ENCODE measurements around the gene OR12D1. TPM values are rescaled to one million over a fixed set of nuclear protein-coding genes. Genes with fewer than 3 reads are reported as not detected.

Gene OR12D1
- total and polyA plus RNA-seq, 9 of the 15 experiments (the other 6 are each of a cell fraction or from before 2014, with no cell fraction given), result not detected

DNA sequence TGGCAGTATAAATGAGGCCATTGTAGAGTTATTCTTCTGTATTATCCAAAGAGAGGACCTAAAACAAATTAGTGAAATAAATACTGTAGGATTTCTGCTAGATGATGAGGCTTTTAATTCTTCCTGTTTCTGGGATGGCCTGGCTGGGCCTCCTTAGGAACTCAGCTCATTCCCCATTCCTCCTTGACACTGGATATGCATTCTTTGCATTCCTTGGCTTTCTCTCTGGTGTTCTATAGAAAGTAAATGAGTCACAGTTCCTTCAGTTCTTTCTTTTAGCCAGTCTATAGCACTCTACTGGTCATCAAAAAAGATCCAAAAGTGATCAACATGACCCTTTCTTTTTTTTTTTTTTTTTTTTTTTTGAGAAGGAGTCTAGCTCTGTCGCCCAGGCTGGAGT, 32.9 kb downstream of the OR12D1 start (continued):
- no peak for TF ChIP-seq CGGBP1 (CRISPR knock-in tag; IDR thresholded peaks at IDR 0.05)
- TF ChIP-seq HCFC1 (IDR thresholded peaks at IDR 0.05; ENCODE audit: low read depth, low read length), result no peak
- no peak for TF ChIP-seq ATF3 (IDR thresholded peaks at IDR 0.05)
- no peak for TF ChIP-seq ATF3 (CRISPR knock-in tag; conservative IDR thresholded peaks at IDR 0.05)
- no peak for TF ChIP-seq HDAC8 (tag; IDR thresholded peaks at IDR 0.05)

GRCh38 chr6:29451471-29452193, 36.9 kb downstream of the OR12D1 start:
- H3K9me1 ChIP-seq (ENCODE audit: control insufficient read depth, insufficient read depth, low read length), result no peaks in the 10 kb centered on the region
- no peak for DNase-seq (ENCODE audit: extremely low read depth in 1 of 4, low spot score in 3 of 4)
- no peaks in the 10 kb centered on the region for H3K79me2 ChIP-seq (ENCODE audit: control insufficient read depth, insufficient read depth, low read length)
- BruUV-seq (replicated peaks), result no TSS peak
- no peak overlapping the region for H3K4me2 ChIP-seq (ENCODE audit: insufficient read depth, low read length)
- H3K4me1 ChIP-seq (replicated peaks in 1 of 2; ENCODE audit: control insufficient read depth in 2 of 2, insufficient read depth in 2 of 2, low read length in 2 of 2), result no peaks in the 10 kb centered on the region
- H2AFZ ChIP-seq (ENCODE audit: low read depth, low read length), result no peak overlapping the region
- no peaks in the 10 kb centered on the region for H3K9me3 ChIP-seq (replicated peaks; ENCODE audit: control insufficient read depth, insufficient read depth, low read depth, low read length)
- no peaks in the 10 kb centered on the region for H3K36me3 ChIP-seq (ENCODE audit: control insufficient read depth, insufficient read depth, low read length)
- H3K27me3 ChIP-seq (ENCODE audit: control insufficient read depth in 2 of 2, insufficient read depth in 2 of 2, low read length in 2 of 2), result no peaks in the 10 kb centered on the region
- ChIA-PET POLR2A (no interaction called here), CTCF (ENCODE audit: low intra/inter-chr PET ratio) (no interaction called here)
- H3K27ac ChIP-seq (ENCODE audit: extremely low read depth, low read depth, low read length), result no peak overlapping the region
- no peak overlapping the region for H3K9ac ChIP-seq (ENCODE audit: insufficient read depth in 1 of 2, low read depth in 2 of 2, low read length in 2 of 2)
- intact Hi-C loops (cut with micrococcal nuclease) (no loop called here), in situ Hi-C loops (cut with MboI) (no loop called here)
- no peak for ATAC-seq
- 1% methylated on average over 3 of the region's 3 CpGs for WGBS (ENCODE audit: insufficient coverage, low coverage, missing lambda C conversion rate)
- FAIRE-seq, result no peak
- no peak overlapping the region for H3K4me3 ChIP-seq
- no peaks in the 10 kb centered on the region for H4K20me1 ChIP-seq (replicated peaks; ENCODE audit: control insufficient read depth, insufficient read depth, low read length)
- TF ChIP-seq RBM25 (IDR thresholded peaks at IDR 0.05; ENCODE audit: low read depth, low read length, severe bottlenecking) (peak; percentile 78), ZNF146 (CRISPR knock-in tag; IDR thresholded peaks at IDR 0.05; ENCODE audit: unreplicated experiment) (peak; percentile 98), TEAD1 (CRISPR knock-in tag; IDR thresholded peaks at IDR 0.05) (peak in 1 of 2 experiments; percentile 41; a peak in 1 of 4 replicates), BCOR (IDR thresholded peaks at IDR 0.05) (0 out of 2 replicates have a peak, but pooled peaks have one; percentile 20), FOSL1 (tag; conservative IDR thresholded peaks at IDR 0.05) (peak; percentile 58), ZNF134 (CRISPR knock-in tag; conservative IDR thresholded peaks at IDR 0.05) (no peak)
